B cell (primary cell): ENCODE measurements around the gene APOOL.

Experiments used
- EZH2 ChIP-seq: IDR thresholded peaks from 2 replicates; pipeline ENCODE4 v1.6.1; 2012; ENCODE audit warnings: borderline replicate concordance, low read depth, mild to moderate bottlenecking, moderate library complexity, low read length; ENCODE audit not compliant: insufficient read depth, poor library complexity, severe bottlenecking
- TF ChIP-seq, protein P1 (sequence below): fragments of 200-600 bp; IDR thresholded peaks from one replicate; pipeline ENCODE4 v1.8.0; 2022; ENCODE audit warnings: antibody characterized with exemption, mild to moderate bottlenecking

DNA sequence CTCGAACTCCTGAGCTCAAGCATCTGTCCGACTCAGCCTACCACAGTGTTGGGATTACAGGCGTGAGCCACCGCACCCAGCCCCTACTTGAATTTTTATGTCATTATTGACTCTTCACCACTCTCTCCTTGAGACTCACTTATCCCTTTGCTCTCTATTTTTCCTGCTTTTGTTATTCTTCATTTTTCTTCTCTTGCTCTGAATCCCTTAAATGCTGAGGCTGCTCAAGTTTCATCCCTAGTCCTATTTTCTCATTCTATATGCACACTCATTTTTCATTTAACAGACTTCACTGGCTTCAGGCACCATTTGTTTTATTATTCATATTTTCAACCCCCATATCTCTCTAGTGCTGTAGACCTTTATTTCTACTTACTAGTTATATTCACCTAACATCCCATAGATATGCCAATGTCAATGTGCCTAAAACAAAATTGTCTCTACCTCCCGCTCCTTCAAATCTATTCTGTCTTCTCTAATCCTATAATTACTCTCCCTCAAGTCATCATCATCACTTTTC is 85.7 kb downstream of the APOOL start:
- TF ChIP-seq, protein P1, sequence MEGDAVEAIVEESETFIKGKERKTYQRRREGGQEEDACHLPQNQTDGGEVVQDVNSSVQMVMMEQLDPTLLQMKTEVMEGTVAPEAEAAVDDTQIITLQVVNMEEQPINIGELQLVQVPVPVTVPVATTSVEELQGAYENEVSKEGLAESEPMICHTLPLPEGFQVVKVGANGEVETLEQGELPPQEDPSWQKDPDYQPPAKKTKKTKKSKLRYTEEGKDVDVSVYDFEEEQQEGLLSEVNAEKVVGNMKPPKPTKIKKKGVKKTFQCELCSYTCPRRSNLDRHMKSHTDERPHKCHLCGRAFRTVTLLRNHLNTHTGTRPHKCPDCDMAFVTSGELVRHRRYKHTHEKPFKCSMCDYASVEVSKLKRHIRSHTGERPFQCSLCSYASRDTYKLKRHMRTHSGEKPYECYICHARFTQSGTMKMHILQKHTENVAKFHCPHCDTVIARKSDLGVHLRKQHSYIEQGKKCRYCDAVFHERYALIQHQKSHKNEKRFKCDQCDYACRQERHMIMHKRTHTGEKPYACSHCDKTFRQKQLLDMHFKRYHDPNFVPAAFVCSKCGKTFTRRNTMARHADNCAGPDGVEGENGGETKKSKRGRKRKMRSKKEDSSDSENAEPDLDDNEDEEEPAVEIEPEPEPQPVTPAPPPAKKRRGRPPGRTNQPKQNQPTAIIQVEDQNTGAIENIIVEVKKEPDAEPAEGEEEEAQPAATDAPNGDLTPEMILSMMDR, result no peak
- TF ChIP-seq EZH2, result no peak
